ENCODE data around the gene SPACA7.

The SPACA7 gene

GRCh38 chr13:112454648-112455334, 78.6 kb downstream of the SPACA7 start:
- DNase-seq (ENCODE audit: low read depth): no peak
- H3K4me3 ChIP-seq (ENCODE audit: low read depth, low read length): no peak overlapping the region

DNA sequence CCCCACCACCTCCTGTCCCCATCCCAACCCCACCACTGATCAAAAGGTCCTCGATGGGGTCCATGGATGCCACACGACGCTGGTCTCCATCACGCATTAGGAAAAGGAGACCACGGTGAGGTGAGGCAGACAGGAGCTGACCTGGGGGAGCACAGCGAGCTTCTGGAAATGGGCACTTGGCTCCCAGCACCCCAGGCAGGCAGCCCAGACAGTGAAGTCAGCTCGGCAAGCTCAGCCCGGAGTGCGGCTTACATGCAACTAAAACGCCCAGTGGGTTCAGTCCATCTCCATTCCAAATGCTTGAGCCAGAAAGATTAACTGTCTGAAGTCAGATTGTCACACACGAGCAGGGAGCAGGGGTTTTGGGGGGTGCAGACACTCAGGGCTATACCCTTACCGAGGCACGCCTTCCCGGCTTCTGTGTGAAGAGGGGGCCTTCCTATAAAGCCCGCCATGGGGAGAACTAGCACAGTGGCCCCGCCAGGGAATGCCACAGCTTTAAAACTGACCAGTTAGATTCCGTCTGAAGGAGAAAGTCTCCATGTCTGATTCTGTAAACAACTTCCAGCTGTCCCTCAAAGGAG, 79.4 kb downstream of the SPACA7 start:
- no peak overlapping the region for H3K4me3 ChIP-seq (ENCODE audit: low read depth, low read length)
- DNase-seq (ENCODE audit: low read depth): no peak

- H3K4me3 ChIP-seq (ENCODE audit: low read depth, low read length): no peak overlapping the region
- DNase-seq (ENCODE audit: low read depth): no peak
Measured at GRCh38 chr13:112456138-112457056, 80.2 kb downstream of the SPACA7 start.

DNA sequence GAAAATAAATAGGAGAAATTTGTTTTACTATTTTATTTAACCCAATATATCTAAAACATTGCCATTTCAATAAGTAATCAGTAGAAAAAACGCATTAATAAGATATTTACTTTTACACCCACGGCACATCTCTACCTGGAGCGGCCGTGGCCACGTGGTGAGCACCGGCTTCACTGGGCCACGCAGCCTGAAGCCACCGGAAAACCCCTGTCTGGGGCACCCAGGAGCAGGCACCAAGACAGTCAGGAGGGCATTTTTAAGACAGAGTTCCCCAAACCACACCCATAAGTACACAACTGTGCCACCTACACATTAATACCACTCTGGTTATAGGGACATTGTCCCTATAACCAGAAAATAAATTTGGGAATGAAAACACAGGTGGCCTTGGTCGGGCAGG, 80.9 kb downstream of the SPACA7 start:
- DNase-seq (ENCODE audit: low read depth): no peak
- H3K4me3 ChIP-seq (ENCODE audit: low read depth, low read length): no peak overlapping the region

DNA sequence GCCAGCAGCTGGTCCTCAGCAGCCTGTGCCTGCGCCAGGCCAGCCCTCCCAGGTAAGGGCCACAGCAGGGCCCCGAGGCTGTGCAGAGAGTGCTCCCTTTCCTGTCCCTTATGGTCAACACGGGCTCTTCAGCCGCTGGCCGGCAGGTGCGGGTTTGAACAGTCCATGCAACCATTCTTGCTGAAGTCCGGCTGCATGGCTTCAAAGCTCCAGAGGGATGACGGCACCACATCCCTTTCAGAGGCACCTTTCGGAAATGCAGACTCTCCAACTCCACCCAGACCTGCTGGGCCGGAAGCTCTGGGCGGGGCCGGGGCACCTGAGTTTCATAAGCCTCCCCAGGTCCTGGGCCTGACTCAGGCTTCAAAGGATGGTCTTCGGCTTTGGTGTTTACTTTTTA, 81.3 kb downstream of the SPACA7 start:
- no peak overlapping the region for H3K4me3 ChIP-seq (ENCODE audit: low read depth, low read length)
- DNase-seq (ENCODE audit: low read depth): no peak

DNA sequence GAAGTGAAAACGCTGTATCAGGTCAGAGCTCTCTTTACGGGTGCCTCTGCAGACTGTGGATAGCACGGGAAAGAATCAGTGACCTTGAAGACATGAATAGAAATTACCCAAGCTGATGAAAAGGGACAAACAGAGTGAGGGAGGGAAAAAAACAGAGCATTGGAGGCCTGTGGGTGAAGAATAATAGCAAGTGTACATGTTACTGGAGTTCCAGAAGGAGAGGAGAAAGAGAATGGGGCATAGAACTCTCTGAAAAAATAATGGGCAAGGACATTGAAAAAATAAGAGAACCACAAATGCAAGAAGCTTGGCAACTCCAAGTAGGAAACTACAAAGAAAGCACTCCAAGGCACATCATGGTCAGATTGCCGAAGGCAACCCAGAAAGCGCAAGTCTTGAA, 86.3 kb downstream of the SPACA7 start:
- no peak overlapping the region for H3K4me3 ChIP-seq (ENCODE audit: low read depth, low read length)
- DNase-seq (ENCODE audit: low read depth): no peak

DNA sequence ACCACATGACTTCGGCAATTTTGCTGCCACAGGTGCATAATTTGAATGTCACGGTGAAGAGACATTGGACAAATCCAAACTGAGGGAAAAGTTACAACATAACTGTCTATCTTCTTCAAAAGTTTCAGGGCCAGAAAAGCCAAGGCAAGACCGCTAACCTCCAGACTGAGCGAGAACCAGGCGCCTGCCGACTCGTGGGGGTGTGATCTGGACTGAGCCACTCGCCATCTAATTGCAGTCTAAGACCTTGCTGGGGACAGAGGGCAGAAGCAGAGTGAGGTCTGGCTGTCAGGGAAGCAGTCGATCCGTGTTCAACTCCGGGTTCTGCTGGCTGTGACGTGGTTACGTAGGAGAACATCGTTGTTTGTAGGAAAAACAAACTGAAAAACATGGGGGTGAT, 88.6 kb downstream of the SPACA7 start:
- DNase-seq (ENCODE audit: low read depth): no peak
- H3K4me3 ChIP-seq (ENCODE audit: low read depth, low read length): no peak overlapping the region

DNA sequence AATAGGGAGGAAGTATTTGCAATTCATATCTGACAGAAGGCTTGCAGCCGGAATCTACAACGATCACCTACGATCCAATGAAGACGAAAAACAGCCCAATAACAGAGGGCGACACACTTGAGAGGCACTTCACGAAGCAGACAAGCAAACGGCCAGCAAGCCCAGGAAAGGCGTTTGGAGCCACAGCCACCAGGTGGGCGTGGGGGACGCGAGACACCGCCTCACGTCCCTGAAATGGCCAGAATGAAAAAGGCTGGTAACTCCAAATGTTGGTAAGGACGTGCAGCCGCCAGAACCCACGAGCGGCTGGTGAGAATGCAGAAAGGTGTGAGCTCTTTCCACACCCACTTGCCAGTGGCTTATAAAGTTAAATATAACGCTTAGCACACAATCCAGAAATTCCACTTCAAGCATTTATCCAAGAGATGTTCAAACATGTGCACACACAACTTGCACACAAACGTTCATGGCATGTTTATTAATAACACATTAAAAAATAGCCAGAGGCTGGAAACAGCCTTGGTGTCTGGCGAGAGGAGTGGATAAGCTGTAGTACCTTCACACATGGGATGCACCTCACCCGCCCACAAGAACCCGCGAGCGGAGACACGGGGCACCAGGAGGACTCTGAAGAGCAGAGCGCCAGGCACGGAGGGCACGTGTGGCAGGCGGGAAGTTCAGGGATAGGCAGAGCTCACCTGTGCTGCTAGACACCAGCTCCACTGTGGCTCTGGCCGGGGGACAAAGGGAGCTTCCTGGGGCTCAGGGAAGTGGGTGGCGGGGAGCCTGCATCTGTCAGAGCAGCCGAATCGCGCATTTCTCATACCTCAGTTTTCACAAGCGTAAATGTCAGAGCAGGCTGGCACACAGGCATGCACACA, 89.3 kb downstream of the SPACA7 start:
- no peak overlapping the region for H3K4me3 ChIP-seq (ENCODE audit: low read depth, low read length)
- DNase-seq (ENCODE audit: low read depth): no peak

- no peak for DNase-seq (ENCODE audit: low read depth)
- H3K4me3 ChIP-seq (ENCODE audit: low read depth, low read length): no peak overlapping the region
Measured at GRCh38 chr13:112466132-112467058, 90.2 kb downstream of the SPACA7 start.

- no peak for DNase-seq (ENCODE audit: low read depth)
- no peak overlapping the region for H3K4me3 ChIP-seq (ENCODE audit: low read depth, low read length)
Measured at GRCh38 chr13:112467236-112467635, 91.1 kb downstream of the SPACA7 start.

GRCh38 chr13:112468069-112468468, 91.9 kb downstream of the SPACA7 start:
- no peak for DNase-seq (ENCODE audit: low read depth)
- H3K4me3 ChIP-seq (ENCODE audit: low read depth, low read length): no peak overlapping the region

- DNase-seq (ENCODE audit: low read depth): no peak
- no peak overlapping the region for H3K4me3 ChIP-seq (ENCODE audit: low read depth, low read length)
Measured at GRCh38 chr13:112469071-112469745, 93.1 kb downstream of the SPACA7 start.

- no peak for DNase-seq (ENCODE audit: low read depth)
- H3K4me3 ChIP-seq (ENCODE audit: low read depth, low read length): no peak overlapping the region
Measured at GRCh38 chr13:112473818-112474217, 97.7 kb downstream of the SPACA7 start.

DNA sequence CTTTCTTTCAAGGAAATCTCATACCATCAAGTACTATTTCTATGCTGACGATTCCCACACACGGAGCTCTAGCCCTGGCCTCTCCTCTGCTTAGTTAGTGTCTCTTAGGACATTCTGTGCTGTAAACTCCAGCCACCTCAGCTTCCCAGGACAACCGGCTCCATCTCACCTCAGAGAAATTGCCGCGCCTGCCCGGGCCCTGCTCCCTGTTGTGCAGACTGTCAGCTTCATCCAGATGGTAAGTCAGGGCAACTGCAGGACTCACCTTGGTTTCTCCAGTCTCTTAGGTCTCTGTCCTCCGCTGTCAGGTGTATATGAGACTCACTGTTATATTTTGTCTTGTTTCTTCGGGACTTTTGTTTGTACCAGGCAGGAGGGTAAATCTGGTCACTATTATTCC, 98.7 kb downstream of the SPACA7 start:
- no peak for DNase-seq (ENCODE audit: low read depth)
- no peak overlapping the region for H3K4me3 ChIP-seq (ENCODE audit: low read depth, low read length)

DNA sequence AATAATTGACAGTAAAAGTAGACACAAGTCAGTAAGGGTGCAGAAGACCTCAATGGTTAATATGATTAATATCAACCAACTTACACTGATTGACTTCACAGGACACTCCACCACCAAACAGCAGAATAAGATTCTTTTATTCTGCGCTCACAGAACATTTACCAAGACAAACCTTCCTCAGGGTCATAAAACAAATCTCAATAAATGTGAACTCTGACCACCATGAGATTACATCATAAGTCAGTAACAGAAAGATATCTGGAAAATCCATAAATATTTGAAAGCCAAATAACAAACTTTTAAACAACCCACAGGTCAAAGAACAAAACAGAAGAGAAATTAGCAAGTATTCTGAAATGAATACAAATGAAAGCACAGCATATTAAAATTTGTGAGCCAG, 99.7 kb downstream of the SPACA7 start:
- no peak for DNase-seq (ENCODE audit: low read depth)
- H3K4me3 ChIP-seq (ENCODE audit: low read depth, low read length): no peak overlapping the region

- no peak for DNase-seq (ENCODE audit: low read depth)
- H3K4me3 ChIP-seq (ENCODE audit: low read depth, low read length): no peak overlapping the region
Measured at GRCh38 chr13:112477070-112477619, 101.0 kb downstream of the SPACA7 start.

- H3K4me3 ChIP-seq (ENCODE audit: low read depth, low read length): no peak overlapping the region
- DNase-seq (ENCODE audit: low read depth): no peak
Measured at GRCh38 chr13:112479389-112479788, 103.2 kb downstream of the SPACA7 start.

DNA sequence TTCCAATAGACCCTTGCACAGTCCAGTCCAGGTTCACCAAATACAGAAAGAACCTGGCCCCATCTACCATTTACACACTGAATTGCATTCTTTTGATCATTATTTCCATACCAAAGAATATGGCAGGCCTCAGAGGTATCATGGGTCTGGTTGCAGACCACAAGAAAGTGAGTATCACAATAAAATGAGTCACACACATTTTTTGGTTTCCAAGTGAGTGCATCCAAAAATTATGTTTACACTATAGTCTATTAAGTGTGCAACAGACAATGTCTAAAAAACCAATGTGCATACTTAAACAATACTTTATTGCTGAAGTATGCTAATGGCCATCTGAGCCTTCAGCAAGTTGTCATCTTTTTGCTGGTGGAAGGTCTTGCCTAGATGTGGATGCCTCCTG, 105.3 kb downstream of the SPACA7 start:
- DNase-seq (ENCODE audit: low read depth): no peak
- no peak overlapping the region for H3K4me3 ChIP-seq (ENCODE audit: low read depth, low read length)
